H1 (cell line): ENCODE measurements around the gene ZNF273. TPM values are rescaled to one million over a fixed set of nuclear protein-coding genes. Genes with fewer than 3 reads are reported as not detected.

Experiments used
- CTCF ChIA-PET: fragments of 300-600 bp; sonication (Branson Sonifier 250); formaldehyde crosslinking; loops from one replicate; lab custom pipeline; 2021; ENCODE audit not compliant: partially characterized antibody; lab: Charles Lee
- POLR2A ChIA-PET: fragments of 300-600 bp; sonication (Branson Sonifier 250); formaldehyde crosslinking; loops from one replicate; lab custom pipeline; 2021; ENCODE audit warnings: inconsistent platforms; ENCODE audit not compliant: partially characterized antibody; lab: Charles Lee
- DNase-seq, 2 experiments: peaks; one replicate each; pipeline versions ENCODE4 v3.0.0 to v3.0.0-alpha.2; 2010 to 2022; ENCODE audit warnings: low spot score in 2 of 2, low read depth in 1 of 2, mixed read lengths in 1 of 2
- FAIRE-seq: peaks from 2 replicates; lab custom pipeline; 2011; peaks lifted over from hg19 to GRCh38; lab: Jason Lieb, UNC
- H2AFZ ChIP-seq: 2 replicates; pipeline ENCODE4 v1.8.1; 2012; ENCODE audit warnings: low read length, inconsistent platforms
- H2AK5ac ChIP-seq: 2 replicates; pipeline ENCODE4 v1.6.1; 2013; ENCODE audit warnings: low read depth, low read length
- H2BK120ac ChIP-seq: replicated peaks from 2 replicates; pipeline ENCODE3; 2013; ENCODE audit warnings: low read depth, low read length, inconsistent platforms
- H2BK12ac ChIP-seq: 2 replicates; pipeline ENCODE4 v1.6.1; 2013; ENCODE audit warnings: low read depth, low read length
- H2BK15ac ChIP-seq: 2 replicates; pipeline ENCODE4 v1.6.1; 2013; ENCODE audit warnings: low read length
- H2BK20ac ChIP-seq: 2 replicates; pipeline ENCODE4 v1.6.1; 2013; ENCODE audit warnings: low read length
- H2BK5ac ChIP-seq: 2 replicates; pipeline ENCODE4 v1.6.1; 2013; ENCODE audit warnings: low read depth, low read length
- H3K14ac ChIP-seq: 2 replicates; pipeline ENCODE4 v1.6.1; 2013; ENCODE audit warnings: inconsistent platforms; ENCODE audit not compliant: insufficient read length
- H3K18ac ChIP-seq: 2 replicates; pipeline ENCODE4 v1.6.1; 2013; ENCODE audit warnings: low read length; ENCODE audit errors: extremely low read depth
- H3K23ac ChIP-seq: 2 replicates; pipeline ENCODE4 v1.6.1; 2013; ENCODE audit warnings: inconsistent platforms; ENCODE audit not compliant: insufficient read length
- H3K23me2 ChIP-seq: 2 replicates; pipeline ENCODE4 v1.6.1; 2013; ENCODE audit warnings: low read depth, low read length
- H3K27ac ChIP-seq: 2 replicates; pipeline ENCODE4 v1.6.1; 2011; ENCODE audit warnings: low read depth, low read length, inconsistent platforms
- H3K27me3 ChIP-seq, 4 experiments: replicated peaks in 1 of 4; 1 replicate in 1 of 4; 2 replicates in 3 of 4; pipeline versions ENCODE4 v1.6.1 to v1.8.1; 2011 to 2013; ENCODE audit warnings: low read length in 3 of 4, mild to moderate bottlenecking in 3 of 4, inconsistent platforms in 2 of 4, mixed read lengths in 2 of 4, moderate library complexity in 1 of 4; ENCODE audit not compliant: control insufficient read depth in 3 of 4, insufficient read depth in 3 of 4; ENCODE audit errors: extremely low read depth in 1 of 4
- H3K36me3 ChIP-seq, 4 experiments: 2 replicates each; pipeline versions ENCODE4 v1.6.1 to v1.8.1; 2011 to 2013; ENCODE audit warnings: mild to moderate bottlenecking in 4 of 4, low read length in 3 of 4, moderate library complexity in 2 of 4, control low read depth in 1 of 4, inconsistent platforms in 1 of 4; ENCODE audit not compliant: insufficient read depth in 4 of 4, control insufficient read depth in 2 of 4
- H3K4ac ChIP-seq: replicated peaks from 2 replicates; pipeline ENCODE3; 2013; ENCODE audit warnings: low read length, low read depth, mixed read lengths, inconsistent platforms; ENCODE audit not compliant: insufficient read length
- H3K4me1 ChIP-seq, 4 experiments: replicated peaks in 1 of 4; 1 replicate in 1 of 4; 2 replicates in 3 of 4; pipeline versions ENCODE4 v1.6.1 to v1.8.1; 2011 to 2013; ENCODE audit warnings: low read length in 3 of 4, inconsistent platforms in 2 of 4, mixed read lengths in 1 of 4; ENCODE audit not compliant: insufficient read depth in 4 of 4, control insufficient read depth in 3 of 4
- H3K4me2 ChIP-seq, 2 experiments: 2 replicates each; pipeline versions ENCODE4 v1.6.1 to v1.8.1; 2011 to 2013; ENCODE audit warnings: low read depth in 2 of 2, low read length in 2 of 2, control low read depth in 1 of 2, inconsistent platforms in 1 of 2, mild to moderate bottlenecking in 1 of 2; ENCODE audit not compliant: insufficient read depth in 1 of 2
- H3K4me3 ChIP-seq, 4 experiments: fragments of 200-600, 300-600 bp in 1 of 4; sonication (generic), shearing (Covaris generic), sonication (Bioruptor Twin) in 1 of 4; 2 replicates each; pipeline versions ENCODE4 v1.5.1 to v1.8.1; 2011 to 2016; ENCODE audit warnings: low read length in 4 of 4, low read depth in 3 of 4, control low read depth in 2 of 4, inconsistent platforms in 2 of 4, mild to moderate bottlenecking in 2 of 4, mixed read lengths in 1 of 4, moderate library complexity in 1 of 4; ENCODE audit not compliant: insufficient read depth in 2 of 4; ENCODE audit errors: extremely low read depth in 1 of 4
- H3K56ac ChIP-seq: replicated peaks from 2 replicates; pipeline ENCODE3; 2013; ENCODE audit warnings: low read depth, mild to moderate bottlenecking, mixed read lengths, low read length, inconsistent platforms; ENCODE audit not compliant: insufficient read length
- H3K79me1 ChIP-seq: 2 replicates; pipeline ENCODE4 v1.6.1; 2013; ENCODE audit warnings: low read depth, low read length, control low read depth
- H3K79me2 ChIP-seq, 2 experiments: 2 replicates each; pipeline versions ENCODE4 v1.6.1 to v1.8.1; 2012 to 2013; ENCODE audit warnings: low read length in 2 of 2, mild to moderate bottlenecking in 2 of 2, inconsistent platforms in 1 of 2; ENCODE audit not compliant: insufficient read depth in 2 of 2, control insufficient read depth in 1 of 2
- H3K9ac ChIP-seq, 4 experiments: replicated peaks in 1 of 4; 1 replicate in 1 of 4; 2 replicates in 3 of 4; pipeline versions ENCODE4 v1.6.1 to v1.8.1; 2011 to 2013; ENCODE audit warnings: low read depth in 3 of 4, low read length in 3 of 4, control low read depth in 2 of 4, mild to moderate bottlenecking in 2 of 4, moderate library complexity in 2 of 4, inconsistent platforms in 1 of 4; ENCODE audit errors: extremely low read depth in 1 of 4
- H3K9me3 ChIP-seq, 2 experiments: 2 replicates each; pipeline versions ENCODE4 v1.6.1 to v1.8.1; 2012 to 2013; ENCODE audit warnings: mild to moderate bottlenecking in 2 of 2, moderate library complexity in 2 of 2, control low read depth in 1 of 2, inconsistent platforms in 1 of 2, low read depth in 1 of 2, low read length in 1 of 2, mixed read lengths in 1 of 2; ENCODE audit not compliant: insufficient read depth in 2 of 2
- H4K20me1 ChIP-seq, 2 experiments: replicated peaks in 1 of 2; 2 replicates each; pipeline versions ENCODE3 to v1.8.1; 2011 to 2013; ENCODE audit warnings: inconsistent platforms in 2 of 2, low read length in 2 of 2, mild to moderate bottlenecking in 1 of 2; ENCODE audit not compliant: insufficient read depth in 2 of 2, control insufficient read depth in 1 of 2
- H4K5ac ChIP-seq: 2 replicates; pipeline ENCODE4 v1.6.1; 2013; ENCODE audit warnings: low read length, low read depth, mixed read lengths, inconsistent platforms; ENCODE audit not compliant: insufficient read length
- H4K8ac ChIP-seq: 2 replicates; pipeline ENCODE4 v1.8.0; 2013; ENCODE audit warnings: mild to moderate bottlenecking, moderate library complexity, low read length, inconsistent platforms; ENCODE audit not compliant: insufficient read depth; ENCODE audit errors: extremely low read depth
- H4K91ac ChIP-seq: replicated peaks from 2 replicates; pipeline ENCODE3; 2013; ENCODE audit warnings: low read length, mixed read lengths, inconsistent platforms; ENCODE audit not compliant: insufficient read length
- CHD1 ChIP-seq: IDR thresholded peaks from 2 replicates; pipeline ENCODE4 v1.6.1; 2012; ENCODE audit warnings: low read depth, low read length, improper control_type of control experiment
- CREB1 ChIP-seq: IDR thresholded peaks from 2 replicates; pipeline ENCODE4 v1.6.1; 2012; ENCODE audit warnings: inconsistent platforms
- CTBP2 ChIP-seq: IDR thresholded peaks from 2 replicates; pipeline ENCODE4 v1.7.0; 2011; ENCODE audit warnings: borderline replicate concordance, mild to moderate bottlenecking, moderate library complexity, mixed read lengths, low read length; ENCODE audit not compliant: insufficient read depth, insufficient read length
- CTCF ChIP-seq, 3 experiments: IDR thresholded peaks; 1 replicate in 2 of 3; 2 replicates in 1 of 3; pipeline versions ENCODE4 v1.5.1 to v1.6.1; 2011; ENCODE audit warnings: low read length in 3 of 3, mild to moderate bottlenecking in 3 of 3, inconsistent platforms in 2 of 3, low read depth in 1 of 3, moderate library complexity in 1 of 3; ENCODE audit not compliant: insufficient read depth in 1 of 3; ENCODE audit errors: control extremely low read depth in 1 of 3
- FOSL1 ChIP-seq: IDR thresholded peaks from 2 replicates; pipeline ENCODE4 v1.6.1; 2011; ENCODE audit warnings: mild to moderate bottlenecking, low read depth, low read length, moderate library complexity; ENCODE audit not compliant: insufficient read depth
- KDM5A ChIP-seq: fragments of 200-600 bp; IDR thresholded peaks from 2 replicates; pipeline ENCODE4 v1.7.1; 2012; ENCODE audit warnings: mild to moderate bottlenecking, low read length, inconsistent platforms, mixed read lengths
- MAFK ChIP-seq: IDR thresholded peaks from 2 replicates; pipeline ENCODE4 v1.6.1; 2012; ENCODE audit warnings: low read depth, mild to moderate bottlenecking, improper control_type of control experiment, low read length
- MAX ChIP-seq: IDR thresholded peaks from 2 replicates; pipeline ENCODE4 v1.6.1; 2012; ENCODE audit warnings: inconsistent platforms
- SP2 ChIP-seq: IDR thresholded peaks from 2 replicates; pipeline ENCODE4 v1.6.1; 2012; ENCODE audit warnings: mild to moderate bottlenecking, low read length, inconsistent platforms
- TAF7 ChIP-seq: optimal IDR thresholded peaks from 2 replicates; pipeline ENCODE3; 2011; ENCODE audit warnings: low read depth, mild to moderate bottlenecking, inconsistent platforms, low read length, moderate library complexity, borderline replicate concordance
- WGBS, 2 experiments: shearing (Covaris generic) in 1 of 2; methylation state at CpG; one replicate each; pipeline versions ENCODE4 v1.1.6 to v1.1.7; 2013 to 2015; ENCODE audit warnings: low lambda C conversion rate in 2 of 2, mixed read lengths in 2 of 2, inconsistent platforms in 1 of 2, low coverage in 1 of 2, missing lambda C conversion rate in 1 of 2; ENCODE audit not compliant: insufficient replicate concordance in 2 of 2, insufficient coverage in 1 of 2, insufficient read length in 1 of 2; ENCODE audit errors: extremely low coverage in 1 of 2, missing lambda C conversion rate in 1 of 2; 5-methylcytosine and 5-hydroxymethylcytosine counted together
- polyA plus RNA-seq, 7 experiments: library from polyadenylated mRNA; depleted of rRNA in 3 of 7; stranded (reverse) in 5 of 7; unstranded in 2 of 7; fragments of >200 nt in 5 of 7; fragments of 200-250 nt in 2 of 7; gene quantifications; 1 replicate in 5 of 7; 2 replicates in 1 of 7; 4 replicates in 1 of 7; pipeline versions ENCODE4 v1.2.1 to v1.2.3, GENCODE V29; 2011 to 2013; ENCODE audit warnings: missing spikeins in 2 of 7, mixed read lengths in 2 of 7
- total RNA-seq: library from RNA; stranded (reverse); fragmentation: NEBNext Ultra II Directional; extraction: Animal tissue kit (Norgen Biotek cat#: 25700); gene quantifications from 2 replicates; pipeline ENCODE4 v1.2.1, GENCODE V29; 2021

ZNF273 gene
- total and polyA plus RNA-seq, 2 of the 8 experiments (the other 6 are each of a cell fraction or from before 2014, with no cell fraction given): 6.2 to 23.2 TPM

GRCh38 chr7:64886956-64887545 is 16.0 kb upstream of the ZNF273 start:
- Histone ChIP-seq H3K56ac (no peak overlapping the region), H4K20me1 (peaks cover 0 to 2% of the 10 kb centered on the region in 2 experiments), H2AFZ (no peak overlapping the region), H4K5ac (no peak overlapping the region), H3K79me1 (no peaks in the 10 kb centered on the region), H3K27ac (no peak overlapping the region), H3K4me1 (peaks cover 0 to 14% (median 3%) of the 10 kb centered on the region in 4 experiments; a peak in 5 of 7 replicates), H3K4me2 (no peak overlapping the region), H3K23ac (no peak overlapping the region), H4K8ac (no peak overlapping the region), H4K91ac (no peak overlapping the region), H3K14ac (no peak overlapping the region), H3K36me3 (no peaks in the 10 kb centered on the region; a peak in 1 of 8 replicates), H2BK15ac (no peak overlapping the region), H3K9ac (no peak overlapping the region), H2BK20ac (no peak overlapping the region), H2BK120ac (no peak overlapping the region), H2AK5ac (no peak overlapping the region), H3K18ac (no peak overlapping the region), H3K4me3 (no peak overlapping the region), H3K23me2 (peaks cover 16% of the 10 kb centered on the region), H3K79me2 (no peaks in the 10 kb centered on the region), H2BK5ac (no peak overlapping the region), H3K9me3 (peaks cover 0 to 12% of the 10 kb centered on the region in 2 experiments; a peak in 1 of 4 replicates), H2BK12ac (no peak overlapping the region; the same call in 1 of the 2 replicates), H3K27me3 (peaks cover 18 to 37% (median 32%) of the 10 kb centered on the region in 4 experiments), H3K4ac (no peak overlapping the region)
- no peak for FAIRE-seq
- ChIA-PET POLR2A (interaction anchor here (1.8 kb wide), 1 partner anchor 16 kb away, joined by 6 read pairs; the partner anchor contains the start of gene ZNF273), CTCF (interaction anchor here (1.8 to 3.0 kb wide), 2 partner anchors 18 to 61 kb away, joined by 5 to 19 read pairs; no protein-coding TSS in a partner anchor)
- WGBS, 2 experiments: 70% methylated on average over 4 of the region's 4 CpGs; no CpG with 5 or more reads in 1 of the 2 experiments
- DNase-seq: no peak
- TF ChIP-seq MAFK (no peak), FOSL1 (no peak), CTCF (IDR thresholded peaks at IDR 0.05; ENCODE audit: control extremely low read depth in 1 of 3, insufficient read depth in 1 of 3, low read depth in 1 of 3, low read length in 3 of 3) (no peak), CTBP2 (no peak), CHD1 (no peak), CREB1 (no peak), KDM5A (no peak), TAF7 (no peak), MAX (no peak), SP2 (no peak)
